Right atrium auricular region (tissue), 2 donors: ENCODE data around the gene TAL1. TPM values are rescaled to one million over a fixed set of nuclear protein-coding genes. Genes with fewer than 3 reads are reported as not detected.
"Not testable (repeated sequence)": the region's sequence is repeated elsewhere in the genome, so short reads cannot be mapped to it uniquely, and the experiment has no call there.

Source experiments
- DNase-seq: peaks from one replicate; pipeline ENCODE4 v3.0.0-alpha.2; 2019; ENCODE audit warnings: low spot score
- H3K27ac ChIP-seq, 2 donors: fragments of 200-600 bp; sonication (generic); 1 replicate in 1 of 2; 2 replicates in 1 of 2; pipeline ENCODE4 v1.5.1; 2016 to 2019
- H3K27me3 ChIP-seq, 2 donors: fragments of 200-600 bp; sonication (generic); one replicate each; pipeline versions ENCODE4 v1.5.1 to v1.6.0; 2017 to 2019
- H3K36me3 ChIP-seq: fragments of 200-600 bp; sonication (generic); one replicate; pipeline ENCODE4 v1.5.1; 2016
- H3K4me1 ChIP-seq, 2 donors: fragments of 200-600 bp; sonication (generic); one replicate each; pipeline versions ENCODE4 v1.5.1 to v1.6.0; 2017 to 2019
- H3K4me3 ChIP-seq, 2 donors: fragments of 200-600 bp; sonication (generic); 1 replicate in 1 of 2; 2 replicates in 1 of 2; pipeline ENCODE4 v1.5.1; 2017 to 2019; ENCODE audit warnings: mild to moderate bottlenecking in 1 of 2, moderate library complexity in 1 of 2
- H3K9me3 ChIP-seq, 2 donors: fragments of 200-600 bp; sonication (generic); one replicate each; pipeline ENCODE4 v1.5.1; 2019
- total RNA-seq, 2 donors: library from RNA; depleted of rRNA; stranded (reverse); fragments of >200 nt; gene quantifications; one replicate each; pipeline ENCODE4 v1.1.0, GENCODE V29; 2016
- TF ChIP-seq, protein P1 (sequence below), 2 donors: fragments of 200-600 bp; sonication (generic); IDR thresholded peaks; one replicate each; pipeline ENCODE4 v1.5.1; 2019; ENCODE audit warnings: antibody characterized with exemption in 2 of 2

Gene TAL1
- 1 to 10 TPM; 3.1 to 4.1 TPM for total RNA-seq

DNA sequence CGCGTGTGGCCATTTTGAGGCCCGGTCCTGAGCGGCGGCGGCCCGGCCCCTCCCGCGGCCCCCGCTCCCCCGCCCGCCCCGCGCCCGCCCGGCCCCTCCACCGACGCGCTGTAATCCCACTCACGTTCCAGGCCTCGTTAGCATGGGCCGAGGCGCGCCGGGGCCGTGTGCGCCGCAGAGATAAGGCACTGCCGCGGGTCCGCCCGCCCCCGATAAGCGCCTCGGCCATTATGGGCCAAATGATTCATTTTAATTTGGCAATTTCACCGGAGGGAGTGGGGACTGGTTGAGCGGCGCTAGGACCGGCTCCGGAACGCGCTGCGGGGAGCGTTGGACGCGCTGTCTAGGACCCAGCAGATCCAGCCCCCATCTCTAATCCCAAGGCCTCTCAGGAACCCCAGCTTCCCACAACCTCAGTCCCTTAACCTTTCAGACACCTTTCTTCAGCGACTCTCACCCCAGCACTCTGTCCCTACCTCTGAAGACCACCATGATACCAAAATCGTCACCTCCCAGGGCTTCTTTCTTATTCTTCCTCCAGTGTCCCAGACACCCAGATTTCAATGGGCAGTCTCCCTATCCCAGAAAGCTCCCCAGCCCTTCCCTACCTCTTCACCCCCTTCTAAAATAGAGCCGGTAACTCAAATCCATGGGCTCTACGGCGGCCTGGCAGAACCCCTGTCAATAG is at the start of gene TAL1:
Gene TAL1, minus strand, starts transcription at position 39 of the 688 bp plus-strand sequence. CDS start 6,337 bp downstream, outside the sequence.
- no peaks in the 10 kb centered on the region for H3K36me3 ChIP-seq
- TF ChIP-seq, protein P1, sequence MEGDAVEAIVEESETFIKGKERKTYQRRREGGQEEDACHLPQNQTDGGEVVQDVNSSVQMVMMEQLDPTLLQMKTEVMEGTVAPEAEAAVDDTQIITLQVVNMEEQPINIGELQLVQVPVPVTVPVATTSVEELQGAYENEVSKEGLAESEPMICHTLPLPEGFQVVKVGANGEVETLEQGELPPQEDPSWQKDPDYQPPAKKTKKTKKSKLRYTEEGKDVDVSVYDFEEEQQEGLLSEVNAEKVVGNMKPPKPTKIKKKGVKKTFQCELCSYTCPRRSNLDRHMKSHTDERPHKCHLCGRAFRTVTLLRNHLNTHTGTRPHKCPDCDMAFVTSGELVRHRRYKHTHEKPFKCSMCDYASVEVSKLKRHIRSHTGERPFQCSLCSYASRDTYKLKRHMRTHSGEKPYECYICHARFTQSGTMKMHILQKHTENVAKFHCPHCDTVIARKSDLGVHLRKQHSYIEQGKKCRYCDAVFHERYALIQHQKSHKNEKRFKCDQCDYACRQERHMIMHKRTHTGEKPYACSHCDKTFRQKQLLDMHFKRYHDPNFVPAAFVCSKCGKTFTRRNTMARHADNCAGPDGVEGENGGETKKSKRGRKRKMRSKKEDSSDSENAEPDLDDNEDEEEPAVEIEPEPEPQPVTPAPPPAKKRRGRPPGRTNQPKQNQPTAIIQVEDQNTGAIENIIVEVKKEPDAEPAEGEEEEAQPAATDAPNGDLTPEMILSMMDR (IDR thresholded peaks at IDR 0.05) = no peak
- peaks cover 22 to 45% of the 10 kb centered on the region in 2 donors for H3K27me3 ChIP-seq
- peaks cover 0 to 42% of the 10 kb centered on the region in 2 donors for H3K4me1 ChIP-seq
- H3K4me3 ChIP-seq = peak within 1 kb of the TSS; percentile 40 to 48
- DNase-seq = no peak
- peak within 1 kb of the TSS; percentile 78 to 81 for H3K27ac ChIP-seq
- H3K9me3 ChIP-seq = no peaks in the 10 kb centered on the region

GRCh38 chr1:47280142-47280541 is 48.1 kb upstream of the TAL1 start:
- Histone ChIP-seq H3K27ac (no peak overlapping the region), H3K4me1 (no peaks in the 10 kb centered on the region), H3K36me3 (no peaks in the 10 kb centered on the region), H3K4me3 (no peak overlapping the region), H3K9me3 (no peaks in the 10 kb centered on the region), H3K27me3 (no peaks in the 10 kb centered on the region)
- TF ChIP-seq, protein P1 (IDR thresholded peaks at IDR 0.05) = no peak
- no peak for DNase-seq

DNA sequence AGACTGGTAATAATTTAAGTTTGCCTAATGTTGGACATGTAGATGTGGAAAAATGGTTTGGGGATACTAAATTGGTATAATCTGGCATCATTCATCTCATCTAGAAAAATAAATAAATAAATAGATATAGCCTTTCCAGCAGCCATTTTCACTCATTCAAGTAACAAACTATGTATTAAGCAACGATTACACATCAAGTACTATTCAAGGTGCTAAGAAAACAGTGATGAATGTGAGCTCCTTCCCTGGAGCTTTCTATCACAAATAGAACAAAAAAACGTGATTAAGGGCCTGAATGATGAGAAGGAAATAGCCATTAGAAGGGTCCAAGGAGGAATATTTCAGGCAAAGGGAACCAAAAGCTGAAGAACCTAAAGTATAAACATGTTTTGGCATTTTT is 44.8 kb upstream of the TAL1 start:
- Histone ChIP-seq H3K4me3 (no peak overlapping the region), H3K4me1 (no peaks in the 10 kb centered on the region), H3K27ac (no peak overlapping the region), H3K9me3 (no peaks in the 10 kb centered on the region), H3K36me3 (no peaks in the 10 kb centered on the region), H3K27me3 (no peaks in the 10 kb centered on the region)
- no peak for DNase-seq
- TF ChIP-seq, protein P1 (IDR thresholded peaks at IDR 0.05) = no peak

- not testable (repeated sequence) for H3K4me3 ChIP-seq, H3K27me3 ChIP-seq, H3K4me1 ChIP-seq, H3K9me3 ChIP-seq, H3K27ac ChIP-seq, H3K36me3 ChIP-seq, DNase-seq
These were observed 43.8 kb upstream of the TAL1 start for GRCh38 chr1:47275811-47276210.

DNA sequence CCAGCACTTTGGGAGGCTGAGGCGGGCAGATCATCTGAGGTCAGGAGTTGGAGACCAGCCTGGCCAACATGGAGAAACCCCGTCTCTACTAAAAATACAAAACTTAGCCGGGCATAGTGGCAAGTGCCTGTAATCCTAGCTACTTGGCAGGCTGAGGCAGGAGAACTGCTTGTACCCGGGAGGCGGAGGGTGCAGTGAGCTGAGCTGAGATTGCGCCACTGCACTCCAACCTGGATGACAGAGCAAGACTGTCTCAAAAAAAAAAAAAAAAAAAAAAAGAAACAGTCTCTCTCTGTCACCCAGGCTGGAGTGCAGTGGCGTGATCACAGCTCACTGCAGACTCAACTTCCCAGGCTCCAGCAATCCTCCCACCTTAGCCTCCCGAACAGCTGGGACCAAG is 33.5 kb upstream of the TAL1 start:
- H3K4me1 ChIP-seq, H3K27me3 ChIP-seq, H3K27ac ChIP-seq, H3K36me3 ChIP-seq, H3K9me3 ChIP-seq, H3K4me3 ChIP-seq, DNase-seq: not testable (repeated sequence)

GRCh38 chr1:47262787-47263413 is 30.9 kb upstream of the TAL1 start:
- no peaks in the 10 kb centered on the region for H3K27me3 ChIP-seq
- TF ChIP-seq, protein P1 (IDR thresholded peaks at IDR 0.05) = peak; percentile 24 to 61
- no peak for DNase-seq

More at GRCh38 chr1:47262787-47263413, 30.9 kb upstream of the TAL1 start:
- Histone ChIP-seq H3K36me3 (no peaks in the 10 kb centered on the region), H3K9me3 (no peaks in the 10 kb centered on the region), H3K4me1 (no peaks in the 10 kb centered on the region), H3K4me3 (no peak overlapping the region), H3K27ac (no peak overlapping the region)
